Measurements from ENCODE around the gene ADAM30.

The ADAM30 gene

GRCh38 chr1:119917304-119918055 is 21.2 kb upstream of the ADAM30 start:
- Mint-ChIP-seq H3K4me1 (ENCODE audit: low read depth) (no peaks in the 10 kb centered on the region), H3K4me3 (no peak overlapping the region), H3K27me3 (no peaks in the 10 kb centered on the region), H3K27ac (no peak overlapping the region), H3K9me3 (no peaks in the 10 kb centered on the region), H3K36me3 (ENCODE audit: low read depth) (peaks cover 56% of the 10 kb centered on the region)

- Mint-ChIP-seq H3K4me3 (no peak overlapping the region), H3K9me3 (no peaks in the 10 kb centered on the region), H3K27me3 (no peaks in the 10 kb centered on the region), H3K27ac (no peak overlapping the region), H3K36me3 (ENCODE audit: low read depth) (peaks cover 43% of the 10 kb centered on the region), H3K4me1 (ENCODE audit: low read depth) (no peaks in the 10 kb centered on the region)
These were observed 19.2 kb upstream of the ADAM30 start for GRCh38 chr1:119915517-119915916.

GRCh38 chr1:119914071-119914470 is 17.8 kb upstream of the ADAM30 start:
- no peak overlapping the region for H3K4me3 Mint-ChIP-seq
- no peaks in the 10 kb centered on the region for H3K4me1 Mint-ChIP-seq (ENCODE audit: low read depth)
- no peaks in the 10 kb centered on the region for H3K27me3 Mint-ChIP-seq
- H3K27ac Mint-ChIP-seq: no peak overlapping the region
- peaks cover 37% of the 10 kb centered on the region for H3K36me3 Mint-ChIP-seq (ENCODE audit: low read depth)
- no peaks in the 10 kb centered on the region for H3K9me3 Mint-ChIP-seq

- Mint-ChIP-seq H3K36me3 (ENCODE audit: low read depth) (peaks cover 33% of the 10 kb centered on the region), H3K27me3 (no peaks in the 10 kb centered on the region), H3K4me3 (no peak overlapping the region), H3K4me1 (ENCODE audit: low read depth) (no peaks in the 10 kb centered on the region), H3K27ac (no peak overlapping the region), H3K9me3 (no peaks in the 10 kb centered on the region)
These were observed 16.6 kb upstream of the ADAM30 start for GRCh38 chr1:119912963-119913362.

GRCh38 chr1:119911775-119912174 is 15.5 kb upstream of the ADAM30 start:
- Mint-ChIP-seq H3K4me1 (ENCODE audit: low read depth) (no peaks in the 10 kb centered on the region), H3K36me3 (ENCODE audit: low read depth) (peaks cover 24% of the 10 kb centered on the region), H3K27me3 (no peaks in the 10 kb centered on the region), H3K27ac (no peak overlapping the region), H3K9me3 (no peaks in the 10 kb centered on the region), H3K4me3 (no peak overlapping the region)

GRCh38 chr1:119910618-119911017 is 14.3 kb upstream of the ADAM30 start:
- H3K9me3 Mint-ChIP-seq: peaks cover 6% of the 10 kb centered on the region
- H3K27me3 Mint-ChIP-seq: peaks cover 5% of the 10 kb centered on the region
- no peak overlapping the region for H3K4me3 Mint-ChIP-seq
- no peaks in the 10 kb centered on the region for H3K4me1 Mint-ChIP-seq (ENCODE audit: low read depth)
- peaks cover 17% of the 10 kb centered on the region for H3K36me3 Mint-ChIP-seq (ENCODE audit: low read depth)
- H3K27ac Mint-ChIP-seq: no peak overlapping the region

- Mint-ChIP-seq H3K4me3 (no peak overlapping the region), H3K27ac (no peak overlapping the region), H3K36me3 (ENCODE audit: low read depth) (peaks cover 15% of the 10 kb centered on the region), H3K4me1 (ENCODE audit: low read depth) (no peaks in the 10 kb centered on the region), H3K27me3 (peaks cover 5% of the 10 kb centered on the region), H3K9me3 (peaks cover 9% of the 10 kb centered on the region)
These were observed 13.7 kb upstream of the ADAM30 start for GRCh38 chr1:119909890-119910596.

- Mint-ChIP-seq H3K9me3 (peaks cover 9% of the 10 kb centered on the region), H3K27me3 (peaks cover 9% of the 10 kb centered on the region), H3K4me1 (ENCODE audit: low read depth) (no peaks in the 10 kb centered on the region), H3K4me3 (no peak overlapping the region), H3K36me3 (ENCODE audit: low read depth) (peaks cover 7% of the 10 kb centered on the region), H3K27ac (no peak overlapping the region)
These were observed 12.3 kb upstream of the ADAM30 start for GRCh38 chr1:119908661-119909060.

GRCh38 chr1:119906927-119907652 is 10.8 kb upstream of the ADAM30 start:
- Mint-ChIP-seq H3K9me3 (peaks cover 9% of the 10 kb centered on the region), H3K4me1 (ENCODE audit: low read depth) (no peaks in the 10 kb centered on the region), H3K27ac (no peak overlapping the region), H3K27me3 (peaks cover 13% of the 10 kb centered on the region), H3K4me3 (no peak overlapping the region), H3K36me3 (ENCODE audit: low read depth) (peaks cover 7% of the 10 kb centered on the region)

GRCh38 chr1:119903443-119903835 is 7.1 kb upstream of the ADAM30 start:
- H3K36me3 Mint-ChIP-seq (ENCODE audit: low read depth): peaks cover 7% of the 10 kb centered on the region

GRCh38 chr1:119902775-119903442 is 6.6 kb upstream of the ADAM30 start:
- Mint-ChIP-seq H3K4me1 (ENCODE audit: low read depth) (no peaks in the 10 kb centered on the region), H3K27me3 (peaks cover 13% of the 10 kb centered on the region), H3K9me3 (peaks cover 9% of the 10 kb centered on the region), H3K27ac (no peak overlapping the region), H3K4me3 (no peak overlapping the region), H3K36me3 (ENCODE audit: low read depth) (peaks cover 7% of the 10 kb centered on the region)

More at GRCh38 chr1:119903443-119903835, 7.1 kb upstream of the ADAM30 start:
- Mint-ChIP-seq H3K27me3 (peaks cover 13% of the 10 kb centered on the region), H3K4me3 (no peak overlapping the region), H3K27ac (no peak overlapping the region), H3K4me1 (ENCODE audit: low read depth) (no peaks in the 10 kb centered on the region), H3K9me3 (peaks cover 9% of the 10 kb centered on the region)

GRCh38 chr1:119898981-119899720 is 2.8 kb upstream of the ADAM30 start:
- Mint-ChIP-seq H3K4me3 (no peak overlapping the region), H3K4me1 (ENCODE audit: low read depth) (no peaks in the 10 kb centered on the region), H3K27ac (no peak overlapping the region), H3K27me3 (peaks cover 20% of the 10 kb centered on the region), H3K9me3 (no peaks in the 10 kb centered on the region), H3K36me3 (ENCODE audit: low read depth) (no peaks in the 10 kb centered on the region)

GRCh38 chr1:119898530-119898929 is 2.2 kb upstream of the ADAM30 start:
- no peaks in the 10 kb centered on the region for H3K9me3 Mint-ChIP-seq
- H3K27me3 Mint-ChIP-seq: peaks cover 20% of the 10 kb centered on the region
- no peaks in the 10 kb centered on the region for H3K36me3 Mint-ChIP-seq (ENCODE audit: low read depth)
- no peak overlapping the region for H3K4me3 Mint-ChIP-seq
- H3K27ac Mint-ChIP-seq: no peak overlapping the region
- H3K4me1 Mint-ChIP-seq (ENCODE audit: low read depth): peaks cover 5% of the 10 kb centered on the region

- no peak overlapping the region for H3K4me3 Mint-ChIP-seq
- no peaks in the 10 kb centered on the region for H3K36me3 Mint-ChIP-seq (ENCODE audit: low read depth)
- H3K9me3 Mint-ChIP-seq: no peaks in the 10 kb centered on the region
- peaks cover 10% of the 10 kb centered on the region for H3K4me1 Mint-ChIP-seq (ENCODE audit: low read depth)
- H3K27ac Mint-ChIP-seq: no peak overlapping the region
- H3K27me3 Mint-ChIP-seq: peaks cover 16% of the 10 kb centered on the region
These were observed 1.2 kb downstream of the ADAM30 start for GRCh38 chr1:119895102-119895501.

All from stimulated activated naive CD8-positive, alpha-beta T cell treated with anti-CD3 and anti-CD28 coated beads, Interleukin-15, Interleukin-2, amounts not matched to agents 100 ng/mL and 50 ng/mL, for 24 hours (primary cell).